GM21367 (cell line): Measurements from ENCODE around the gene STK16.
"Not testable (repeated sequence)": the region's sequence is repeated elsewhere in the genome, so short reads cannot be mapped to it uniquely, and the experiment has no call there.

Experiments
- ATAC-seq: cut with Tn5 transposase; IDR thresholded peaks from one replicate; pipeline ENCODE4 v1.9.1; 2021; ENCODE audit not compliant: unreplicated experiment

The STK16 gene

GRCh38 chr2:219286436-219287115 is 41.3 kb downstream of the STK16 start:
- ATAC-seq, result no peak

GRCh38 chr2:219287116-219287440 is 41.8 kb downstream of the STK16 start:
- ATAC-seq, result not testable (repeated sequence)

GRCh38 chr2:219287580-219288265 is 42.4 kb downstream of the STK16 start:
- no peak for ATAC-seq

- no peak for ATAC-seq
Observed at GRCh38 chr2:219289195-219289536, 43.9 kb downstream of the STK16 start.

- no peak for ATAC-seq
Observed at GRCh38 chr2:219289537-219290361, 44.5 kb downstream of the STK16 start.

GRCh38 chr2:219290381-219291171 is 45.3 kb downstream of the STK16 start:
- no peak for ATAC-seq

GRCh38 chr2:219291394-219291793 is 46.1 kb downstream of the STK16 start:
- ATAC-seq, result no peak

GRCh38 chr2:219291910-219292490 is 46.7 kb downstream of the STK16 start:
- no peak for ATAC-seq

- ATAC-seq, result no peak
Observed at GRCh38 chr2:219292616-219293015, 47.3 kb downstream of the STK16 start.

- no peak for ATAC-seq
Observed at GRCh38 chr2:219293736-219294231, 48.5 kb downstream of the STK16 start.

- peak; percentile 86 for ATAC-seq
Observed at GRCh38 chr2:219294356-219295351, 49.4 kb downstream of the STK16 start.

GRCh38 chr2:219296142-219296541 is 50.9 kb downstream of the STK16 start:
- no peak for ATAC-seq

- ATAC-seq, result no peak
Observed at GRCh38 chr2:219296631-219297391, 51.5 kb downstream of the STK16 start.

GRCh38 chr2:219297766-219298456 is 52.6 kb downstream of the STK16 start:
- ATAC-seq, result no peak

GRCh38 chr2:219298759-219299371 is 53.6 kb downstream of the STK16 start:
- ATAC-seq, result no peak

GRCh38 chr2:219299372-219299760 is 54.1 kb downstream of the STK16 start:
- no peak for ATAC-seq
